HL-60 (cell line): ENCODE measurements around the gene CHRNE.

Experiments
- GABPA ChIP-seq: IDR thresholded peaks from 2 replicates; pipeline ENCODE4 v1.6.1; 2012; ENCODE audit warnings: low read depth
- TF ChIP-seq, protein P1 (sequence below): IDR thresholded peaks from one replicate; pipeline ENCODE4 v1.5.1; 2011; ENCODE audit warnings: low read length, control low read depth, inconsistent platforms; ENCODE audit not compliant: insufficient read depth

DNA sequence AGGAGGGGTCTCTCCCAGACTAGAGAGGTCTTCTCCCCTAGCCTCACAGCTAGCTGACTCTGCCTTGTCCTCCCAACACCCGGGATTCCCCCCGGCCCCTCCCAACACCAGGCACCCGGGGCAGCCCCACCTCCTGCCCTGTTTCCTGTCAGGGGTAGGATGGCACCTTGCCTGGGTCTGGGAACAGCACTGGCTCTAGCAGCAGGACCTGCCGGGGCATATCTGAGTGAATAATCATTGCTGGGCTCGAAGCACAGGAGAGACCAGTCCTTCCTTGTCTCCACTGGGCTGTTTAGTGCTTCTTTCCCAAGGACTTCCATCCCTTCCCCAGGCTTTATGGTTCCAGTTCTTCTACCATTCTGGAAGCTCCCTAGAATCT is 44.0 kb downstream of the CHRNE start:
- TF ChIP-seq, protein P1, sequence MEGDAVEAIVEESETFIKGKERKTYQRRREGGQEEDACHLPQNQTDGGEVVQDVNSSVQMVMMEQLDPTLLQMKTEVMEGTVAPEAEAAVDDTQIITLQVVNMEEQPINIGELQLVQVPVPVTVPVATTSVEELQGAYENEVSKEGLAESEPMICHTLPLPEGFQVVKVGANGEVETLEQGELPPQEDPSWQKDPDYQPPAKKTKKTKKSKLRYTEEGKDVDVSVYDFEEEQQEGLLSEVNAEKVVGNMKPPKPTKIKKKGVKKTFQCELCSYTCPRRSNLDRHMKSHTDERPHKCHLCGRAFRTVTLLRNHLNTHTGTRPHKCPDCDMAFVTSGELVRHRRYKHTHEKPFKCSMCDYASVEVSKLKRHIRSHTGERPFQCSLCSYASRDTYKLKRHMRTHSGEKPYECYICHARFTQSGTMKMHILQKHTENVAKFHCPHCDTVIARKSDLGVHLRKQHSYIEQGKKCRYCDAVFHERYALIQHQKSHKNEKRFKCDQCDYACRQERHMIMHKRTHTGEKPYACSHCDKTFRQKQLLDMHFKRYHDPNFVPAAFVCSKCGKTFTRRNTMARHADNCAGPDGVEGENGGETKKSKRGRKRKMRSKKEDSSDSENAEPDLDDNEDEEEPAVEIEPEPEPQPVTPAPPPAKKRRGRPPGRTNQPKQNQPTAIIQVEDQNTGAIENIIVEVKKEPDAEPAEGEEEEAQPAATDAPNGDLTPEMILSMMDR = no peak
- no peak for TF ChIP-seq GABPA
